H1 (cell line): ENCODE measurements around the gene DCLK1. TPM values are rescaled to one million over a fixed set of nuclear protein-coding genes. Genes with fewer than 3 reads are reported as not detected.

Experiments used
- CTCF ChIA-PET: fragments of 300-600 bp; sonication (Branson Sonifier 250); formaldehyde crosslinking; loops from one replicate; lab custom pipeline; 2021; ENCODE audit not compliant: partially characterized antibody; lab: Charles Lee
- POLR2A ChIA-PET: fragments of 300-600 bp; sonication (Branson Sonifier 250); formaldehyde crosslinking; loops from one replicate; lab custom pipeline; 2021; ENCODE audit warnings: inconsistent platforms; ENCODE audit not compliant: partially characterized antibody; lab: Charles Lee
- DNase-seq, 2 experiments: peaks; one replicate each; pipeline versions ENCODE4 v3.0.0 to v3.0.0-alpha.2; 2010 to 2022; ENCODE audit warnings: low spot score in 2 of 2, low read depth in 1 of 2, mixed read lengths in 1 of 2
- FAIRE-seq: peaks from 2 replicates; lab custom pipeline; 2011; peaks lifted over from hg19 to GRCh38; lab: Jason Lieb, UNC
- H2AFZ ChIP-seq: 2 replicates; pipeline ENCODE4 v1.8.1; 2012; ENCODE audit warnings: low read length, inconsistent platforms
- H2AK5ac ChIP-seq: 2 replicates; pipeline ENCODE4 v1.6.1; 2013; ENCODE audit warnings: low read depth, low read length
- H2BK120ac ChIP-seq: replicated peaks from 2 replicates; pipeline ENCODE3; 2013; ENCODE audit warnings: low read depth, low read length, inconsistent platforms
- H2BK12ac ChIP-seq: 2 replicates; pipeline ENCODE4 v1.6.1; 2013; ENCODE audit warnings: low read depth, low read length
- H2BK15ac ChIP-seq: 2 replicates; pipeline ENCODE4 v1.6.1; 2013; ENCODE audit warnings: low read length
- H2BK20ac ChIP-seq: 2 replicates; pipeline ENCODE4 v1.6.1; 2013; ENCODE audit warnings: low read length
- H2BK5ac ChIP-seq: 2 replicates; pipeline ENCODE4 v1.6.1; 2013; ENCODE audit warnings: low read depth, low read length
- H3K14ac ChIP-seq: 2 replicates; pipeline ENCODE4 v1.6.1; 2013; ENCODE audit warnings: inconsistent platforms; ENCODE audit not compliant: insufficient read length
- H3K18ac ChIP-seq: 2 replicates; pipeline ENCODE4 v1.6.1; 2013; ENCODE audit warnings: low read length; ENCODE audit errors: extremely low read depth
- H3K23ac ChIP-seq: 2 replicates; pipeline ENCODE4 v1.6.1; 2013; ENCODE audit warnings: inconsistent platforms; ENCODE audit not compliant: insufficient read length
- H3K23me2 ChIP-seq: 2 replicates; pipeline ENCODE4 v1.6.1; 2013; ENCODE audit warnings: low read depth, low read length
- H3K27ac ChIP-seq: 2 replicates; pipeline ENCODE4 v1.6.1; 2011; ENCODE audit warnings: low read depth, low read length, inconsistent platforms
- H3K27me3 ChIP-seq, 4 experiments: replicated peaks in 1 of 4; 1 replicate in 1 of 4; 2 replicates in 3 of 4; pipeline versions ENCODE4 v1.6.1 to v1.8.1; 2011 to 2013; ENCODE audit warnings: low read length in 3 of 4, mild to moderate bottlenecking in 3 of 4, inconsistent platforms in 2 of 4, mixed read lengths in 2 of 4, moderate library complexity in 1 of 4; ENCODE audit not compliant: control insufficient read depth in 3 of 4, insufficient read depth in 3 of 4; ENCODE audit errors: extremely low read depth in 1 of 4
- H3K36me3 ChIP-seq, 4 experiments: 2 replicates each; pipeline versions ENCODE4 v1.6.1 to v1.8.1; 2011 to 2013; ENCODE audit warnings: mild to moderate bottlenecking in 4 of 4, low read length in 3 of 4, moderate library complexity in 2 of 4, control low read depth in 1 of 4, inconsistent platforms in 1 of 4; ENCODE audit not compliant: insufficient read depth in 4 of 4, control insufficient read depth in 2 of 4
- H3K4ac ChIP-seq: replicated peaks from 2 replicates; pipeline ENCODE3; 2013; ENCODE audit warnings: low read length, low read depth, mixed read lengths, inconsistent platforms; ENCODE audit not compliant: insufficient read length
- H3K4me1 ChIP-seq, 4 experiments: replicated peaks in 1 of 4; 1 replicate in 1 of 4; 2 replicates in 3 of 4; pipeline versions ENCODE4 v1.6.1 to v1.8.1; 2011 to 2013; ENCODE audit warnings: low read length in 3 of 4, inconsistent platforms in 2 of 4, mixed read lengths in 1 of 4; ENCODE audit not compliant: insufficient read depth in 4 of 4, control insufficient read depth in 3 of 4
- H3K4me2 ChIP-seq, 2 experiments: 2 replicates each; pipeline versions ENCODE4 v1.6.1 to v1.8.1; 2011 to 2013; ENCODE audit warnings: low read depth in 2 of 2, low read length in 2 of 2, control low read depth in 1 of 2, inconsistent platforms in 1 of 2, mild to moderate bottlenecking in 1 of 2; ENCODE audit not compliant: insufficient read depth in 1 of 2
- H3K4me3 ChIP-seq, 4 experiments: fragments of 200-600, 300-600 bp in 1 of 4; sonication (generic), shearing (Covaris generic), sonication (Bioruptor Twin) in 1 of 4; 2 replicates each; pipeline versions ENCODE4 v1.5.1 to v1.8.1; 2011 to 2016; ENCODE audit warnings: low read length in 4 of 4, low read depth in 3 of 4, control low read depth in 2 of 4, inconsistent platforms in 2 of 4, mild to moderate bottlenecking in 2 of 4, mixed read lengths in 1 of 4, moderate library complexity in 1 of 4; ENCODE audit not compliant: insufficient read depth in 2 of 4; ENCODE audit errors: extremely low read depth in 1 of 4
- H3K56ac ChIP-seq: replicated peaks from 2 replicates; pipeline ENCODE3; 2013; ENCODE audit warnings: low read depth, mild to moderate bottlenecking, mixed read lengths, low read length, inconsistent platforms; ENCODE audit not compliant: insufficient read length
- H3K79me1 ChIP-seq: 2 replicates; pipeline ENCODE4 v1.6.1; 2013; ENCODE audit warnings: low read depth, low read length, control low read depth
- H3K79me2 ChIP-seq, 2 experiments: 2 replicates each; pipeline versions ENCODE4 v1.6.1 to v1.8.1; 2012 to 2013; ENCODE audit warnings: low read length in 2 of 2, mild to moderate bottlenecking in 2 of 2, inconsistent platforms in 1 of 2; ENCODE audit not compliant: insufficient read depth in 2 of 2, control insufficient read depth in 1 of 2
- H3K9ac ChIP-seq, 4 experiments: replicated peaks in 1 of 4; 1 replicate in 1 of 4; 2 replicates in 3 of 4; pipeline versions ENCODE4 v1.6.1 to v1.8.1; 2011 to 2013; ENCODE audit warnings: low read depth in 3 of 4, low read length in 3 of 4, control low read depth in 2 of 4, mild to moderate bottlenecking in 2 of 4, moderate library complexity in 2 of 4, inconsistent platforms in 1 of 4; ENCODE audit errors: extremely low read depth in 1 of 4
- H3K9me3 ChIP-seq, 2 experiments: 2 replicates each; pipeline versions ENCODE4 v1.6.1 to v1.8.1; 2012 to 2013; ENCODE audit warnings: mild to moderate bottlenecking in 2 of 2, moderate library complexity in 2 of 2, control low read depth in 1 of 2, inconsistent platforms in 1 of 2, low read depth in 1 of 2, low read length in 1 of 2, mixed read lengths in 1 of 2; ENCODE audit not compliant: insufficient read depth in 2 of 2
- H4K20me1 ChIP-seq, 2 experiments: replicated peaks in 1 of 2; 2 replicates each; pipeline versions ENCODE3 to v1.8.1; 2011 to 2013; ENCODE audit warnings: inconsistent platforms in 2 of 2, low read length in 2 of 2, mild to moderate bottlenecking in 1 of 2; ENCODE audit not compliant: insufficient read depth in 2 of 2, control insufficient read depth in 1 of 2
- H4K5ac ChIP-seq: 2 replicates; pipeline ENCODE4 v1.6.1; 2013; ENCODE audit warnings: low read length, low read depth, mixed read lengths, inconsistent platforms; ENCODE audit not compliant: insufficient read length
- H4K8ac ChIP-seq: 2 replicates; pipeline ENCODE4 v1.8.0; 2013; ENCODE audit warnings: mild to moderate bottlenecking, moderate library complexity, low read length, inconsistent platforms; ENCODE audit not compliant: insufficient read depth; ENCODE audit errors: extremely low read depth
- H4K91ac ChIP-seq: replicated peaks from 2 replicates; pipeline ENCODE3; 2013; ENCODE audit warnings: low read length, mixed read lengths, inconsistent platforms; ENCODE audit not compliant: insufficient read length
- BRCA1 ChIP-seq: IDR thresholded peaks from 2 replicates; pipeline ENCODE4 v1.6.1; 2012; ENCODE audit warnings: low read depth, low read length, improper control_type of control experiment
- CEBPB ChIP-seq: IDR thresholded peaks from 2 replicates; pipeline ENCODE4 v1.6.1; 2012; ENCODE audit warnings: low read depth, low read length
- CHD1 ChIP-seq: IDR thresholded peaks from 2 replicates; pipeline ENCODE4 v1.6.1; 2012; ENCODE audit warnings: low read depth, low read length, improper control_type of control experiment
- EGR1 ChIP-seq: IDR thresholded peaks from 2 replicates; pipeline ENCODE4 v1.6.1; 2011; ENCODE audit warnings: low read depth, low read length, borderline replicate concordance
- JUND ChIP-seq: IDR thresholded peaks from 2 replicates; pipeline ENCODE4 v1.6.1; 2011; ENCODE audit warnings: mild to moderate bottlenecking, improper control_type of control experiment, low read length
- NRF1 ChIP-seq: IDR thresholded peaks from 2 replicates; pipeline ENCODE4 v1.6.1; 2011; ENCODE audit warnings: mild to moderate bottlenecking, low read depth, low read length, improper control_type of control experiment
- SIX5 ChIP-seq: IDR thresholded peaks from 2 replicates; pipeline ENCODE4 v1.6.1; 2011; ENCODE audit warnings: mild to moderate bottlenecking, low read depth, low read length
- SP1 ChIP-seq: IDR thresholded peaks from 2 replicates; pipeline ENCODE4 v1.6.1; 2011; ENCODE audit warnings: low read depth, low read length
- YY1 ChIP-seq: IDR thresholded peaks from 2 replicates; pipeline ENCODE4 v1.6.1; 2011; ENCODE audit warnings: low read depth, mild to moderate bottlenecking, low read length
- WGBS, 2 experiments: shearing (Covaris generic) in 1 of 2; methylation state at CpG; one replicate each; pipeline versions ENCODE4 v1.1.6 to v1.1.7; 2013 to 2015; ENCODE audit warnings: low lambda C conversion rate in 2 of 2, mixed read lengths in 2 of 2, inconsistent platforms in 1 of 2, low coverage in 1 of 2, missing lambda C conversion rate in 1 of 2; ENCODE audit not compliant: insufficient replicate concordance in 2 of 2, insufficient coverage in 1 of 2, insufficient read length in 1 of 2; ENCODE audit errors: extremely low coverage in 1 of 2, missing lambda C conversion rate in 1 of 2; 5-methylcytosine and 5-hydroxymethylcytosine counted together
- polyA plus RNA-seq, 7 experiments: library from polyadenylated mRNA; depleted of rRNA in 3 of 7; stranded (reverse) in 5 of 7; unstranded in 2 of 7; fragments of >200 nt in 5 of 7; fragments of 200-250 nt in 2 of 7; gene quantifications; 1 replicate in 5 of 7; 2 replicates in 1 of 7; 4 replicates in 1 of 7; pipeline versions ENCODE4 v1.2.1 to v1.2.3, GENCODE V29; 2011 to 2013; ENCODE audit warnings: missing spikeins in 2 of 7, mixed read lengths in 2 of 7
- total RNA-seq: library from RNA; stranded (reverse); fragmentation: NEBNext Ultra II Directional; extraction: Animal tissue kit (Norgen Biotek cat#: 25700); gene quantifications from 2 replicates; pipeline ENCODE4 v1.2.1, GENCODE V29; 2021

The DCLK1 gene
- total and polyA plus RNA-seq, 2 of the 8 experiments (the other 6 are each of a cell fraction or from before 2014, with no cell fraction given), result 22.8 to 41.0 TPM

DNA sequence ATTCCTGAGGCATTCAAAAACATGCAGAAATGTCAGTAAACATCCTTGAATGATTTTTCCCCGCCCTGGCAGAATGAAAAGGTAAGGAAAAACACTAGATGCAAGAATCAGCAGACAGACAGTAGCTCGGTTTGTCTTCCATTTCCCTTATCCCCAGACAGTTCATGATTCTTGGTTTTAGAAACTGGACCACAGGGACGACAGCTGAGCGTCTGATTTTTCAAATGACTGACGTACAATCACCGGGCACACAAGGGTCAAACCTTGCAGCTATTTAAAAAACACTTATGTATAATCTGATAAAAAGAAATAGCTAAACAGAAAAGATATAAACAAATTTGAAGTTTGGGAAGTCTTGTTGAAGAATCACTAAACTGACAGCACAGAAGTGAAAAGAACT, 47.1 kb downstream of the DCLK1 start:
- Histone ChIP-seq H4K20me1 (no peaks in the 10 kb centered on the region), H3K56ac (no peak overlapping the region), H3K4ac (no peak overlapping the region), H2BK20ac (no peak overlapping the region), H2BK120ac (no peak overlapping the region), H3K4me1 (peaks cover 0 to 8% (median 4%) of the 10 kb centered on the region in 4 experiments; a peak in 4 of 7 replicates), H3K4me2 (no peak overlapping the region), H3K36me3 (no peaks in the 10 kb centered on the region), H2AK5ac (no peak overlapping the region), H3K23ac (no peak overlapping the region), H2BK12ac (no peak overlapping the region), H3K9me3 (no peaks in the 10 kb centered on the region), H3K27ac (no peak overlapping the region), H2AFZ (no peak overlapping the region), H3K4me3 (no peak overlapping the region), H4K91ac (no peak overlapping the region), H3K9ac (no peak overlapping the region), H4K8ac (no peak overlapping the region), H3K79me1 (no peaks in the 10 kb centered on the region), H3K79me2 (no peaks in the 10 kb centered on the region), H3K18ac (no peak overlapping the region), H2BK15ac (no peak overlapping the region), H4K5ac (no peak overlapping the region), H2BK5ac (no peak overlapping the region), H3K27me3 (no peaks in the 10 kb centered on the region), H3K14ac (no peak overlapping the region), H3K23me2 (no peaks in the 10 kb centered on the region)
- FAIRE-seq, result no peak
- ChIA-PET POLR2A (no interaction called here), CTCF (interaction anchor here (0.6 to 1.9 kb wide), 5 partner anchors 9 to 105 kb away, joined by 3 to 4 read pairs (median 3); no protein-coding TSS in a partner anchor)
- WGBS, 2 experiments, result 84% methylated on average over 6 of the region's 6 CpGs; no CpG with 5 or more reads in 1 of the 2 experiments
- no peak for TF ChIP-seq BRCA1
- no peak for TF ChIP-seq CEBPB
- no peak for TF ChIP-seq SIX5
- TF ChIP-seq YY1, result no peak
- TF ChIP-seq JUND, result no peak
- no peak for TF ChIP-seq CHD1
- TF ChIP-seq SP1, result no peak
- no peak for TF ChIP-seq NRF1
- TF ChIP-seq EGR1, result no peak
- DNase-seq, result no peak
